VCaP (cell line): ENCODE results near the gene PTPN2.
"Not testable (repeated sequence)": the region's sequence is repeated elsewhere in the genome, so short reads cannot be mapped to it uniquely, and the experiment has no call there.

Experiments
- H3K27ac ChIP-seq: fragments of 450-650 bp; 2 replicates; pipeline ENCODE4 v1.5.1; 2017
- CTCF ChIP-seq: fragments of 450-650 bp; conservative IDR thresholded peaks from 2 replicates; pipeline ENCODE4 v1.5.1; 2017; ENCODE audit warnings: mild to moderate bottlenecking, moderate library complexity

PTPN2 gene

DNA sequence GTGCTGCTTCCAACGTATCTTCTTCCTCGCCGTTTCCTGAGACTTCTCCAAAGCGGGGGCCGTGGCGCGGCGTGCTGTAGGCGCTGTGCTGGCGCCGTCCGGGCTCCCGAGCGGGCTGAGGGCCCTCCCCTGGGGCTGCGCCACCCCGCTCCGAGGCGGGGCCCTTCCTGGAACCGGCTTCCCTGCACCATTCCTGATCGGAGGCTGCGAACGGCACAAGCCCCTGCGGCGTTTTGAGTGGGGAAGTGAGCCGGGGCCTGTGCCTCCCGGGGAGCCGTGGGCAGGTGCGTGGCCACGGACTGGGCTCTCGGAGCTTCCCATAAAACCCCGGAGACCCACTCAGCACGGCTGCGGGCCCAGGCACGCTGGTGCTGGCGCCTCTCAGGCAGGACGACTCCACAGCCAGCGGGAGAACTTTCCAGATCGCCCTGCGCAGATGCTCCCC lies 106.5 kb downstream of the PTPN2 start:
- no peak overlapping the region for H3K27ac ChIP-seq
- no peak for TF ChIP-seq CTCF

- no peak overlapping the region for H3K27ac ChIP-seq
- no peak for TF ChIP-seq CTCF
Measured at GRCh38 chr18:12776821-12777471, 107.1 kb downstream of the PTPN2 start.

DNA sequence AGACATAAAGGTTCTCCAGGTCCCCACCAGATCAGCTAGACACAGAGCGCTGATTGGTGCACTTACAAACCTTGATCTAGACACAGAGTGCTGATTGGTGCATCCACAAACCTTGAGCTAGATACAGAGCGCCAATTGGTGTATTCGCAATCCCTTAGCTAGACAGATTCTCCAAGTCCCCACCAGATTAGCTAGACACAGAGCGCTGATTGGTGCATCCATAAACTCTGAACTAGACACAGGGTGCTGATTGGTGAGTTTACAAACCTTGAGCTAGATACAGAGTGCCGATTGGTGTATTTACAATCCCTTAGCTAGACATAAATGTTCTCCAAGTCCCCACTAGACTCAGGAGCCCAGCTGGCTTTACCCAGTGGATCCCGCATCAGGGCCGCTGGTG lies 107.6 kb downstream of the PTPN2 start:
- not testable (repeated sequence) for H3K27ac ChIP-seq

DNA sequence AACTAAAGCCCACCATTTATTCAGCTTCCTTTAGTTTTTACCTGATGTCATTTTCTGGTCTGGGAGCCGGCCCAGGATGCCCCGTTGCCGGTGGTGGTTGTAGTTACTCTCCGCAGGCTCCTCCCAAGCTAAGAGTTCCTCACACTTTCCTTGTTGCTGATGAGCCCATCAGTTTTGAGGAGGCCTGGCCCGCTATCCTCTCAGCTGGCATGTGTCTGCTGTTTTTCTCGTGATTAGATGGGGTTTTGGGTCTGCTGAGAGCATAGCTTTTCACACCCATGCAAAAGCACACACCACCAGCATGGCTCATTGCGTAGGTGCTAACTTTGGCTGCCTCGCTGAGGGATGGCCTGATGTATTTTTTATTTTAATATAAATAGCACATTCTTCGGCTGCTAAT lies 109.1 kb downstream of the PTPN2 start:
- H3K27ac ChIP-seq, result no peak overlapping the region
- no peak for TF ChIP-seq CTCF

- no peak overlapping the region for H3K27ac ChIP-seq
- no peak for TF ChIP-seq CTCF
Measured at GRCh38 chr18:12773369-12773768, 110.7 kb downstream of the PTPN2 start.

DNA sequence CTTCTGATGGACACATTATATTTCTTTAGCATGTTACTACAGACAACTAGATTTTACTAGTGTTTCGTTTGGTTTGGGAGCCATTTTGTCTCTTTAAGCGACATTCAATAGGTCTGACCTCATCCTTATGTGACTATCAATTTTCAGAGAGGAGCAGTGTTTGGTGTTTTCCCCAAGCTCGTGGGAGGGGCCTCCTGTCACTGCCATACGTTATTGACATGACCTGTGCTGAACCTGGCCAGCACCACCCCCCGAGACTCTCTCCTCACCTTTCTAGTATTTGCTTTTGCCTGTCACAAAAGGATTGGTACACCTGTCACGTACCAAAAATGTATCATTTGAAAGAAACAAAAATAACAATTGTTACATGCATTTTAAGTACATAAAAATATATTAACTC lies 111.9 kb downstream of the PTPN2 start:
- no peak for TF ChIP-seq CTCF
- no peak overlapping the region for H3K27ac ChIP-seq

DNA sequence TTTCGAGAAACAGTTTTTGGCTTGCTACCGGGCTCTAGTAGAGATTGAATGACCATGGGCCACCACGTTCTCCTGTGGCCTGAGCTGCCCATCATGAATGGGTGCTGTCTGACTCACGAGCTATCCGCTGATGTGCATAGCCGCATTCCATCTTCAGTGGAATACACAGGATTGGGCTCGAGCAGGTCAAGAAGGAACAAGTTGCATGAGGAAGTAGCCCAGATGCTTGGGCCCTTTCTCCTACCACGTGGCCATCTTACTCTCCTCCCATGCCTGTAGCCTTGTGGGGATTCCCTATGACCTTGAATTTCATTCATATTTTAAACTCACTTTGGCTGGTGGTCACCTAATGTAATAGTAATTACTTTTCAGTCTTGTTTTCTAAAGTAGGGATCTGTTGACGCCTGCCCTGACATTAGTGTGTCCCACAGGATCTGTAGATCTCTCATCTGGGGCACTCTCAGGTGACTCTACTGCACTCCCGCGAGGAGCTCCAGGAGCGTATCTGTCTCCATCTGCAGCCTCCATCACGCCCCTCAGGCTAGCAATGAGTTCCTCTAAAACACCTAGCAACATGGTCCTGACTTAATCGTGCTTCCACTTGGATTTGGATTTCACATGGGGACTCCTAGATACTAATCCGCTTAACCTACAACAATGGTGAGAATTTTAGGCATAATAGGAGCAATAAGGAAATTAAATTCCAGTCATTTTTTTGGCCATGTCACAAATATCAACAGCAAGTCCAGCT lies 113.4 kb downstream of the PTPN2 start:
- TF ChIP-seq CTCF, result no peak
- H3K27ac ChIP-seq, result no peak overlapping the region
